ENCODE results near the gene U2AF1L4. TPM values are rescaled to one million over a fixed set of nuclear protein-coding genes. Genes with fewer than 3 reads are reported as not detected.
"Not testable (repeated sequence)": the region's sequence is repeated elsewhere in the genome, so short reads cannot be mapped to it uniquely, and the experiment has no call there.

The U2AF1L4 gene
- total RNA-seq, 1 experiment from 2014 or later, result 9.7 TPM

DNA sequence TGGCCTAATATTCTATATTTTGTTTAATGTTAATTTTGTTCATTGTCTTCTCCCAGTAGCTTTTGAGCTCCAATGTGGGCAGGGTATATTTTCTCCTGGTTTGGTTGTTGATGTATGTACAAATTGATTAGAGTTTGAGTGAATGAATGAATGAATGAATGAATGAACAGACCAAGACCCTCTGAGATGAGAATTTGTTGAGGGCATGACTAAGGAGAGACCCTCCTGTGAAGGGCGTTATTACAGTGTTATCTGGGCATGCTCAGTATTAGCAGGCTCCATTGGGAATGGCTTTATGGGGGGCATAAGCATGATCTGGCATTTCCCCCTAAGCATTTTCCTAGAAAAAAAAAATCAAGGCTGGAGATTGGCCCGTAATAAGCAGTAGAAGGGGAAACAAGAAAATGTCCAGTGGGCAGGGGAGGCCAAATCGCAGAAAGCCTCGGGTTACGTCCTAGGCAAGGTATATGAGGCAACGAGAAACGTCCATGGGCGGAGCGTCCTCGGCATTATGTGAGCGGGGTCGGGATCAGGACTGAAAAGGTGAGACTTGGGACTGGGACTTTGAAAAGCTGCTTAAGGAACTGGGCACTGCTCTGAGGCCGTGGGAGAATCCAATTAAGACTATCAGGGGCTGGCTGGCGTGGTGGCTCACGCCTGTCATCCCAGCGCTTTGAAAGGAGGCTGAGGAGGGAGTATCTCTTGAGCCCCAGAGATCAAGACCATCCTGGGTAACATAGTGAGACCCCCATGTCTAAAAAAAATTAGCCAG is 29.2 kb upstream of the U2AF1L4 start:
- H3K9me3 ChIP-seq (replicated peaks), result no peaks in the 10 kb centered on the region
- peaks cover 15% of the 10 kb centered on the region for H3K4me1 ChIP-seq
- H3K4me3 ChIP-seq, result peak overlapping the region; percentile 69
- DNase-seq, result peak in 1 of 2 experiments; percentile 30
- H3K36me3 ChIP-seq, result no peaks in the 10 kb centered on the region
- H3K27me3 ChIP-seq, result no peaks in the 10 kb centered on the region
- no peak overlapping the region for H3K27ac ChIP-seq

GRCh38 chr19:35773020-35773806 is 28.0 kb upstream of the U2AF1L4 start:
- peaks cover 15% of the 10 kb centered on the region for H3K4me1 ChIP-seq
- no peak overlapping the region for H3K4me3 ChIP-seq
- DNase-seq, result peak in 1 of 2 experiments; percentile 42
- no peak overlapping the region for H3K27ac ChIP-seq
- H3K27me3 ChIP-seq, result no peaks in the 10 kb centered on the region
- no peaks in the 10 kb centered on the region for H3K9me3 ChIP-seq (replicated peaks)
- no peaks in the 10 kb centered on the region for H3K36me3 ChIP-seq

- not testable (repeated sequence) for H3K36me3 ChIP-seq; H3K27me3 ChIP-seq; H3K4me3 ChIP-seq; H3K27ac ChIP-seq; DNase-seq; H3K9me3 ChIP-seq (replicated peaks)
- peaks cover 13% of the 10 kb centered on the region for H3K4me1 ChIP-seq
Measured at GRCh38 chr19:35772362-35772761, 27.1 kb upstream of the U2AF1L4 start.

DNA sequence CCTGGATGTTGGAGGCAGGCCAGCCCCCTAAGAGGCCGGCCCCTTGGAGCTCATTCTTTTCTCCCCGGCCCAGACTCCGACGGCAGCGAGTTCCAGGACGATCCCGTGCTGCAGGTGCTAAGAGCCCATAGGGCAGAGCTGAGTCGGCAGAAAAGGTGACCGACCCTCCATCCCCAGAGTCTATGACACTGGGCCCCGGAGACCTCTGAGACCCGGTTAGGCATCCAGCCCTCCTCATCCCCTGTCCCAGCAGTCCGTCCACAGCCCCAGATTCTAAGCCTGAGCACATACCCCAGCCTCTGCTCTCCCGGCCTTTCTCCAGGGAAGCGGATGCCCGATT is 22.8 kb upstream of the U2AF1L4 start:
- no peaks in the 10 kb centered on the region for H3K4me1 ChIP-seq
- peaks cover 5% of the 10 kb centered on the region; the same call in 1 of the 2 replicates for H3K36me3 ChIP-seq
- no peak overlapping the region for H3K27ac ChIP-seq
- H3K9me3 ChIP-seq (replicated peaks), result no peaks in the 10 kb centered on the region
- no peaks in the 10 kb centered on the region for H3K27me3 ChIP-seq
- H3K4me3 ChIP-seq, result no peak overlapping the region
- no peak for DNase-seq

GRCh38 chr19:35767288-35768081 is 22.3 kb upstream of the U2AF1L4 start:
- Histone ChIP-seq H3K36me3 (peaks cover 5% of the 10 kb centered on the region; the same call in 1 of the 2 replicates), H3K27me3 (no peaks in the 10 kb centered on the region), H3K9me3 (replicated peaks) (no peaks in the 10 kb centered on the region), H3K27ac (no peak overlapping the region), H3K4me3 (no peak overlapping the region), H3K4me1 (no peaks in the 10 kb centered on the region)
- no peak for DNase-seq

- Histone ChIP-seq H3K4me1 (no peaks in the 10 kb centered on the region), H3K27ac (no peak overlapping the region), H3K4me3 (no peak overlapping the region), H3K36me3 (peaks cover 5% of the 10 kb centered on the region; the same call in 1 of the 2 replicates), H3K27me3 (no peaks in the 10 kb centered on the region), H3K9me3 (replicated peaks) (no peaks in the 10 kb centered on the region)
- no peak for DNase-seq
Measured at GRCh38 chr19:35766571-35767104, 21.4 kb upstream of the U2AF1L4 start.

- H3K36me3 ChIP-seq, result peaks cover 17% of the 10 kb centered on the region; the same call in 1 of the 2 replicates
- no peaks in the 10 kb centered on the region for H3K27me3 ChIP-seq
- H3K27ac ChIP-seq, result no peak overlapping the region
- H3K4me3 ChIP-seq, result no peak overlapping the region
- no peaks in the 10 kb centered on the region for H3K9me3 ChIP-seq (replicated peaks)
- no peak for DNase-seq
- no peaks in the 10 kb centered on the region for H3K4me1 ChIP-seq
Measured at GRCh38 chr19:35764432-35765315, 19.5 kb upstream of the U2AF1L4 start.

- Histone ChIP-seq H3K9me3 (replicated peaks) (no peaks in the 10 kb centered on the region), H3K4me3 (no peak overlapping the region), H3K4me1 (peaks cover 8% of the 10 kb centered on the region; the same call in 1 of the 2 replicates), H3K36me3 (peaks cover 17% of the 10 kb centered on the region; the same call in 1 of the 2 replicates), H3K27ac (no peak overlapping the region), H3K27me3 (no peaks in the 10 kb centered on the region)
- DNase-seq, result no peak
Measured at GRCh38 chr19:35760711-35761349, 15.6 kb upstream of the U2AF1L4 start.

- H3K4me1 ChIP-seq, result peaks cover 8% of the 10 kb centered on the region; the same call in 1 of the 2 replicates
Measured at GRCh38 chr19:35759697-35760096, 14.5 kb upstream of the U2AF1L4 start.

GRCh38 chr19:35757749-35758608 is 12.8 kb upstream of the U2AF1L4 start, which contains the start of gene PROSER3:
Gene PROSER3, plus strand, starts transcription at chr19:35758176. Its CDS starts 40 bp downstream, at chr19:35758216.
- Histone ChIP-seq H3K36me3 (peaks cover 16% of the 10 kb centered on the region; the same call in 1 of the 2 replicates), H3K27ac (peak within 1 kb of the TSS; percentile 89), H3K27me3 (no peaks in the 10 kb centered on the region), H3K4me1 (peaks cover 8% of the 10 kb centered on the region; the same call in 1 of the 2 replicates), H3K9me3 (replicated peaks) (no peaks in the 10 kb centered on the region), H3K4me3 (peak within 1 kb of the TSS; percentile 91)
- DNase-seq, result peak; percentile 99 to 100

More at GRCh38 chr19:35759697-35760096, 14.5 kb upstream of the U2AF1L4 start:
- DNase-seq, result no peak
- H3K27ac ChIP-seq, result no peak overlapping the region
- H3K36me3 ChIP-seq, result peaks cover 17% of the 10 kb centered on the region; the same call in 1 of the 2 replicates
- no peaks in the 10 kb centered on the region for H3K9me3 ChIP-seq (replicated peaks)
- no peak overlapping the region for H3K4me3 ChIP-seq
- no peaks in the 10 kb centered on the region for H3K27me3 ChIP-seq

- Histone ChIP-seq H3K9me3 (replicated peaks) (no peaks in the 10 kb centered on the region), H3K4me1 (peaks cover 8% of the 10 kb centered on the region; the same call in 1 of the 2 replicates)
Measured at GRCh38 chr19:35757231-35757748, 12.1 kb upstream of the U2AF1L4 start.

More at GRCh38 chr19:35757231-35757748, 12.1 kb upstream of the U2AF1L4 start:
- H3K27ac ChIP-seq, result peak overlapping the region; percentile 89
- H3K4me3 ChIP-seq, result peak overlapping the region; percentile 91
- DNase-seq, result peak; percentile 89
- H3K27me3 ChIP-seq, result no peaks in the 10 kb centered on the region
- peaks cover 16% of the 10 kb centered on the region; the same call in 1 of the 2 replicates for H3K36me3 ChIP-seq
